Right renal cortex interstitium (tissue), 3 donors: ENCODE results near the gene LMTK3. TPM values are rescaled to one million over a fixed set of nuclear protein-coding genes. Genes with fewer than 3 reads are reported as not detected.

Source experiments
- DNase-seq, 3 donors: peaks; one replicate each; pipeline ENCODE4 v3.0.0-alpha.2; 2013; ENCODE audit warnings: low read depth in 3 of 3, low spot score in 2 of 3
- polyA plus RNA-seq, 3 donors: library from polyadenylated mRNA; unstranded; fragments of 120-200 nt; gene quantifications; one replicate each; pipeline ENCODE4 v1.2.1, GENCODE V29; 2013; ENCODE audit not compliant: insufficient read length in 3 of 3

Gene LMTK3
- polyA plus RNA-seq, 3 donors = 1.2 to 2.3 (median 2.1) TPM

GRCh38 chr19:48477067-48477685 is 34.5 kb downstream of the LMTK3 start:
- no peak for DNase-seq

GRCh38 chr19:48476176-48476575 is 35.5 kb downstream of the LMTK3 start:
- DNase-seq = no peak

GRCh38 chr19:48475369-48476068 is 36.1 kb downstream of the LMTK3 start:
- DNase-seq = no peak

GRCh38 chr19:48474084-48474592 is 37.5 kb downstream of the LMTK3 start:
- no peak for DNase-seq

- DNase-seq = no peak
Measured at GRCh38 chr19:48473161-48473966, 38.3 kb downstream of the LMTK3 start.

- DNase-seq = no peak
Measured at GRCh38 chr19:48471836-48472235, 39.8 kb downstream of the LMTK3 start.

GRCh38 chr19:48470856-48471255 is 40.8 kb downstream of the LMTK3 start:
- DNase-seq = no peak

GRCh38 chr19:48469934-48470680 is 41.5 kb downstream of the LMTK3 start:
- DNase-seq = no peak

- DNase-seq = no peak
Measured at GRCh38 chr19:48469289-48469881, 42.2 kb downstream of the LMTK3 start, which contains the start of gene CYTH2. Gene CYTH2, plus strand, starts transcription at chr19:48469369. Its CDS starts 139 bp downstream, at chr19:48469508.

GRCh38 chr19:48468772-48469288 is 42.8 kb downstream of the LMTK3 start:
- DNase-seq = peak; percentile 100

GRCh38 chr19:48466561-48467325 is 44.9 kb downstream of the LMTK3 start:
- no peak for DNase-seq

GRCh38 chr19:48465215-48465614 is 46.4 kb downstream of the LMTK3 start:
- DNase-seq = no peak

- no peak for DNase-seq
Measured at GRCh38 chr19:48461982-48462655, 49.5 kb downstream of the LMTK3 start.

GRCh38 chr19:48461651-48461981 is 50.0 kb downstream of the LMTK3 start:
- DNase-seq = no peak

- no peak for DNase-seq
Measured at GRCh38 chr19:48458016-48458415, 53.6 kb downstream of the LMTK3 start.

- DNase-seq = no peak
Measured at GRCh38 chr19:48456864-48457263, 54.8 kb downstream of the LMTK3 start.

GRCh38 chr19:48455908-48456562 is 55.6 kb downstream of the LMTK3 start:
- no peak for DNase-seq

GRCh38 chr19:48455171-48455907 is 56.3 kb downstream of the LMTK3 start, which contains the start of gene KCNJ14:
Gene KCNJ14, plus strand, starts transcription at chr19:48455574. Its CDS starts 6,151 bp downstream, at chr19:48461725.
- no peak for DNase-seq
